Measurements from ENCODE around the gene RNASE8. TPM values are rescaled to one million over a fixed set of nuclear protein-coding genes. Genes with fewer than 3 reads are reported as not detected.

The RNASE8 gene
- total RNA-seq, 1 experiment from 2014 or later, result not detected

- POLR2A ChIA-PET, result interaction anchor here (0.7 kb wide), 1 partner anchor 90 kb away, joined by 3 read pairs; no protein-coding TSS in a partner anchor
- Mint-ChIP-seq H3K36me3 (ENCODE audit: insufficient read depth, unreplicated experiment) (peaks cover 24% of the 10 kb centered on the region), H3K4me3 (ENCODE audit: unreplicated experiment) (no peak overlapping the region)
These were observed 29.9 kb downstream of the RNASE8 start for GRCh38 chr14:21087294-21088091.

GRCh38 chr14:21088687-21089086, 31.1 kb downstream of the RNASE8 start:
- Histone ChIP-seq H3K4me1 (no peaks in the 10 kb centered on the region; the same call in 1 of the 2 replicates), H3K4me3 (ENCODE audit: low read depth, low read length) (no peak overlapping the region), H3K27me3 (replicated peaks; ENCODE audit: control insufficient read depth, insufficient read depth, low read length) (no peaks in the 10 kb centered on the region), H3K36me3 (ENCODE audit: control insufficient read depth, insufficient read depth, low read length) (peaks cover 4% of the 10 kb centered on the region), H3K9me3 (no peaks in the 10 kb centered on the region)
- no peak for DNase-seq
- Mint-ChIP-seq H3K27me3 (ENCODE audit: insufficient read depth, unreplicated experiment) (no peaks in the 10 kb centered on the region), H3K27ac (ENCODE audit: unreplicated experiment) (peak overlapping the region; percentile 24), H3K4me1 (ENCODE audit: low read depth, unreplicated experiment) (peaks cover 8% of the 10 kb centered on the region), H3K36me3 (ENCODE audit: insufficient read depth, unreplicated experiment) (peaks cover 34% of the 10 kb centered on the region), H3K9me3 (ENCODE audit: unreplicated experiment) (no peaks in the 10 kb centered on the region), H3K4me3 (ENCODE audit: unreplicated experiment) (no peak overlapping the region)
- ChIA-PET POLR2A (no interaction called here), CTCF (interaction anchor here (1.5 to 1.7 kb wide), 3 partner anchors 9 to 20 kb away, joined by 3 to 7 read pairs (median 4); no protein-coding TSS in a partner anchor)
- intact Hi-C loops (cut with micrococcal nuclease; ENCODE audit: unreplicated experiment), result no loop called here
- TF ChIP-seq CTCF (IDR thresholded peaks at IDR 0.05; ENCODE audit: insufficient read depth in 1 of 2, low read depth in 1 of 2, low read length in 1 of 2, severe bottlenecking in 1 of 2, unreplicated experiment in 1 of 2), result no peak
- no TSS peak for BruUV-seq (replicated peaks)

More at GRCh38 chr14:21087294-21088091, 29.9 kb downstream of the RNASE8 start:
- Mint-ChIP-seq H3K9me3 (ENCODE audit: unreplicated experiment) (no peaks in the 10 kb centered on the region), H3K4me1 (ENCODE audit: low read depth, unreplicated experiment) (peaks cover 8% of the 10 kb centered on the region), H3K27ac (ENCODE audit: unreplicated experiment) (no peak overlapping the region), H3K27me3 (ENCODE audit: insufficient read depth, unreplicated experiment) (no peaks in the 10 kb centered on the region)
- peaks cover 4% of the 10 kb centered on the region for H3K36me3 ChIP-seq (ENCODE audit: control insufficient read depth, insufficient read depth, low read length)
- no peaks in the 10 kb centered on the region for H3K27me3 ChIP-seq (replicated peaks; ENCODE audit: control insufficient read depth, insufficient read depth, low read length)
- no peak for DNase-seq
- no peaks in the 10 kb centered on the region for H3K9me3 ChIP-seq
- no peaks in the 10 kb centered on the region; the same call in 1 of the 2 replicates for H3K4me1 ChIP-seq
- intact Hi-C loops (cut with micrococcal nuclease; ENCODE audit: unreplicated experiment), result no loop called here
- TF ChIP-seq CTCF (IDR thresholded peaks at IDR 0.05; ENCODE audit: insufficient read depth in 1 of 2, low read depth in 1 of 2, low read length in 1 of 2, severe bottlenecking in 1 of 2, unreplicated experiment in 1 of 2), result no peak
- no TSS peak for BruUV-seq (replicated peaks)
- CTCF ChIA-PET, result interaction anchor here (0.6 to 1.7 kb wide), 5 partner anchors 10 to 369 kb away, joined by 3 to 5 read pairs (median 3); no protein-coding TSS in a partner anchor
- H3K4me3 ChIP-seq (ENCODE audit: low read depth, low read length), result no peak overlapping the region

- no peak for DNase-seq
- H3K36me3 Mint-ChIP-seq (ENCODE audit: insufficient read depth, unreplicated experiment), result peaks cover 34% of the 10 kb centered on the region
- Histone ChIP-seq H3K4me1 (no peaks in the 10 kb centered on the region; the same call in 1 of the 2 replicates), H3K27me3 (replicated peaks; ENCODE audit: control insufficient read depth, insufficient read depth, low read length) (no peaks in the 10 kb centered on the region), H3K36me3 (ENCODE audit: control insufficient read depth, insufficient read depth, low read length) (peaks cover 4% of the 10 kb centered on the region), H3K9me3 (no peaks in the 10 kb centered on the region), H3K4me3 (ENCODE audit: low read depth, low read length) (no peak overlapping the region)
- H3K9me3 Mint-ChIP-seq (ENCODE audit: unreplicated experiment), result no peaks in the 10 kb centered on the region
- no TSS peak for BruUV-seq (replicated peaks)
- CTCF ChIA-PET, result interaction anchor here (0.7 to 1.7 kb wide), 4 partner anchors 8 to 21 kb away, joined by 3 to 7 read pairs (median 4); no protein-coding TSS in a partner anchor
- no peak overlapping the region for H3K4me3 Mint-ChIP-seq (ENCODE audit: unreplicated experiment)
- H3K27ac Mint-ChIP-seq (ENCODE audit: unreplicated experiment), result peak overlapping the region; percentile 24
- H3K27me3 Mint-ChIP-seq (ENCODE audit: insufficient read depth, unreplicated experiment), result no peaks in the 10 kb centered on the region
- intact Hi-C loops (cut with micrococcal nuclease; ENCODE audit: unreplicated experiment), result no loop called here
- POLR2A ChIA-PET, result no interaction called here
- peaks cover 9% of the 10 kb centered on the region for H3K4me1 Mint-ChIP-seq (ENCODE audit: low read depth, unreplicated experiment)
- TF ChIP-seq CTCF (IDR thresholded peaks at IDR 0.05; ENCODE audit: insufficient read depth in 1 of 2, low read depth in 1 of 2, low read length in 1 of 2, severe bottlenecking in 1 of 2, unreplicated experiment in 1 of 2), result no peak
These were observed 31.6 kb downstream of the RNASE8 start for GRCh38 chr14:21089271-21089670.

Data from Caco-2 (cell line).